ENCODE data around the gene ZFR. TPM values are rescaled to one million over a fixed set of nuclear protein-coding genes. Genes with fewer than 3 reads are reported as not detected.
A peak's percentile ranks its signal among the peaks of the same experiment; 100 is the strongest.
"Not testable (repeated sequence)": the region's sequence is repeated elsewhere in the genome, so short reads cannot be mapped to it uniquely, and the experiment has no call there.

ZFR gene
- total RNA-seq, 1 donor from 2014 or later: 78.7 TPM

GRCh38 chr5:32452316-32452715 lies 7.8 kb upstream of the ZFR start:
- DNase-seq (ENCODE audit: low spot score): not testable (repeated sequence)

- no peak for DNase-seq (ENCODE audit: low spot score)
Measured at GRCh38 chr5:32450952-32451351, 6.4 kb upstream of the ZFR start.

GRCh38 chr5:32449262-32449661 lies 4.7 kb upstream of the ZFR start:
- DNase-seq (ENCODE audit: low spot score): no peak

DNA sequence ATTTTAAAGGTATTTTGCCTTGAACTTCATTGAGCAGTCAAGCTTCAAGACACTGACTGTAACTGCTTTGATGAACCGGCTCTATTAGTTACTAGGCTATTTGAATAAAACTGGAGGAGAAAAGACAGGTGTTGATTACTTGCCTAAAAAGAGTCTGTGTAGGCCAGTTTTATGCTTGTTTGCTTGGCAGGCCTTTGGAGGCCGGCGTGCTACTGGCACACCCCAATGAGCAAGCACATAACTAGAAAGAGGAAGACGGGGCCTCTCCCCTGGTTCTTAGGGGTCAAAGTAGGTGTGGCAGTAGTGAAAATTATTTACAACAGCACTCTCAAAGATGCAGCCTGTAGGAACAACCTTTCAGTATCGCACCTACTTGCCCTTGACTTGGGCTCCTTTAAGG lies 2.1 kb upstream of the ZFR start:
- DNase-seq (ENCODE audit: low spot score): no peak

GRCh38 chr5:32445831-32446614 lies 1.5 kb upstream of the ZFR start:
- DNase-seq (ENCODE audit: low spot score): no peak

- DNase-seq (ENCODE audit: low spot score): peak; percentile 4
Measured at GRCh38 chr5:32445287-32445758, 783 bp upstream of the ZFR start.

GRCh38 chr5:32443541-32444430 lies 754 bp downstream of the ZFR start:
- DNase-seq (ENCODE audit: low spot score): peak; percentile 58

DNA sequence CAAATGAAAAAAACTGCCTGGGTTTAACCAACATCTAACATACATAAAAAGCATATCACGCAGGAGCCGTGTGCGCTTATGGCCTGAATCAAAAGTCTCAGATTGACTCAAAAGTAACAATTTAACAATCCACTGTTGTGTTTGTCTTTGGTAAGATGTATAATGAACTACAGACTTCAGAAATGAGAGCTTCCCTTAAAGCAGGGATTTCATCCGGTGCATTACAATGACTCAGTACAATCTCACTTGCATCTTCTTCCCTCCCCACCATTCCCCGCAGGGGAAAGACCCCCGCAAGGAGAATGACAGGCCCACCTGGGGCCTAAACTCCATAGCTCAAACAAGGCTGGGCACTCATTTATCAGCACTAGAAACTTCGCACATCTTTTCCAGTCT lies 1.4 kb downstream of the ZFR start:
- peak; percentile 45 for DNase-seq (ENCODE audit: low spot score)

DNA sequence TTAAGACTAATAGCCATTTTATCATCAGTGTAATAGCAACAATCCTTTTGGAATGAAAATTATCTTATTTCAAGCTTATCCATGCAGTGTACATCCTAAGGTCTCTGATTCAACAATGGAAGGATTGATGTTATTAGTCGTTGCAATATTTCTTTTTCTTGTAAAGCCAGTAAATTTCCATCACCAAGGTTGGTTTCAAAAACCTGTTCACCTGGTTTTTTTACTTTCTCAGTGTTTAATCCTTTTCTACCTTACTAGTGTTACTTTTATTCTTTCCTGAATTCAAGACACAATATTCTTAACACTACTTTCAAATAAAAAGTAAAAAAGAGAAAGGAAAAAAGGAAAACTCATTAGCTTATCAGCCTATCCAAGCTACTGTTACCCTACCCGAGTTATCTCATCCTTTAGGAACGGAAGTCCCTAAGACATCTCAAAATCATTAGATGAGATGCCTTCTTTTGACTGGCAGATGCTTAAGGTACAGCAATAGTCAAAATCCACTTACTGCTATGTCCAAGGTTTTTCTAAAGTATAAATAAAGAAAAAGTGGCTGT lies 5.4 kb downstream of the ZFR start:
- peak; percentile 15 for DNase-seq (ENCODE audit: low spot score)

- DNase-seq (ENCODE audit: low spot score): no peak
Measured at GRCh38 chr5:32436553-32437242, 7.8 kb downstream of the ZFR start.

GRCh38 chr5:32435383-32435782 lies 9.2 kb downstream of the ZFR start:
- no peak for DNase-seq (ENCODE audit: low spot score)

GRCh38 chr5:32434221-32434620 lies 10.3 kb downstream of the ZFR start:
- DNase-seq (ENCODE audit: low spot score): no peak

DNA sequence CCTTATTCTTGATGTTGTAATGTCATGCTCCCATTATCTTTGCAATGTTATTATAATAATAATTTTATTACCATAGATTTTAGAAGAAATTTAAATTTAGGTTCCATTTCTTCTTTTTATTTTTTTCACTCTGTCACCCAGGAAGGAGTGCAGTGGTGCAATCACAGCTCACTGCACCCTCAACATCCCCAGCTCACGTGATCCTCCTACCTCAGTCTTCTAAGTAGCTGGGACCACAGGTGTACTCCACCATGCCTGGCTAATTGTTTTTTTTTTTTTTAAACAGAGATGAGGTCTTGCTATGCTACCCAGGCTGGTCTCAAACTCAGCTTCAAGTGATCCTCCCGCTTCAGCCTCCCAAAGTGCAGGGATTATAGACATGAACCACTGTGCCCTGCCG lies 11.9 kb downstream of the ZFR start:
- DNase-seq (ENCODE audit: low spot score): no peak

DNA sequence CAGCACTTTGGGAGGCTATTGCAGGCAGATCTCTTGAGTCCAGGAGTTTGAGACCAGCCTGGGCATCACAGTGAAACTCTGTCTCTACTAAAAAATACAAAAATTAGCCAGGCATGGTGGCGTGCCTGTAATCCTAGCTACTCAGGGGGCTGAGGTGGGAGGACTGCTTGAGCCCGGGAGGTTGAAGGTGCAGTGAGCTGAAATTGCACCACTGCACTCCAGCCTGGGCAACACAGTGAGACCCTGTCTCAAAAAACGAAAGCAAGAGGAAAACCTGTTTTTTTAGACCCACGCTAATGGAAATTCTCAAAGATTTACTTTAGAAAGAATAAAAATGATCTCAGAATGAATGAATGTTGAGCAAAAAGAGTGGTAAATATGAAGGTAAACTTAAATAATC lies 13.7 kb downstream of the ZFR start:
- not testable (repeated sequence) for DNase-seq (ENCODE audit: low spot score)

DNA sequence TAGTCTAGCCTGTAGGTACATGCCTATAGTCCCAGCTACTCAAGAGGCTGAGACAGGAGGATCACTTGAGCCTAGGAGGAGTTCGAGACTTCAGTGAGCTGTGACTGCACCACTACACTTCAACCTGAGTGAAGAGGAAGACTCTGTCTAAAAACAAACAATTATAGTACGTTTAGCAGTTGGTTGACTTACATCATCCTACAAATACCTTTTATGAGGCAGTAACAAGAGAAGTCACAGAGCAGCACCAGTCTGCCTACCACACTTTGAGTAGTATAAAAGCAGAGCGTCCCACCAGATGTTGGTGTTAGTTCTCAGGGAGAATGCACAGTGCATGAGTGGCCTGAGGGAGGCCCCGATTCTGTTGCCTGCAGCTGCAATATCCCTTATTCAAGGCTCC lies 16.1 kb downstream of the ZFR start:
- no peak for DNase-seq (ENCODE audit: low spot score)

GRCh38 chr5:32426440-32427151 lies 17.9 kb downstream of the ZFR start:
- no peak for DNase-seq (ENCODE audit: low spot score)

DNA sequence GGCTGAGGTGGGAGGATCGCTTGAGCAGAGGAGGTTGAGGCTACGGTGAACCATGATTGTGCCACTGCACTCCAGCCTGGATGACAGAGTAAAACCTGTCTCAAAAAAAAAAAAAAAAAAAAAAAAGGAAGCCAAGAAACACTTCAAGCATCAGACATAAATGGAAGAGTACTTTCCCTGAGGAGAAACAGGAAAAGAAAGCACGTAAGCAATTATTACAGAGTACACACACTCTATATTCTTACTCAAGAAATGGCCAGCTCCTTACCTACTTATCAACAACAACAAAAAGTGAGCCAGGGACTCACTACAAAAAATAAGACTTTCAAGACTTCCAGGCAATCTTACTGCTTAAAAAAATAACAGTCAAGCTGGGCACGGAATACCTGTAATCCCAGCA lies 21.8 kb downstream of the ZFR start:
- DNase-seq (ENCODE audit: low spot score): no peak

DNA sequence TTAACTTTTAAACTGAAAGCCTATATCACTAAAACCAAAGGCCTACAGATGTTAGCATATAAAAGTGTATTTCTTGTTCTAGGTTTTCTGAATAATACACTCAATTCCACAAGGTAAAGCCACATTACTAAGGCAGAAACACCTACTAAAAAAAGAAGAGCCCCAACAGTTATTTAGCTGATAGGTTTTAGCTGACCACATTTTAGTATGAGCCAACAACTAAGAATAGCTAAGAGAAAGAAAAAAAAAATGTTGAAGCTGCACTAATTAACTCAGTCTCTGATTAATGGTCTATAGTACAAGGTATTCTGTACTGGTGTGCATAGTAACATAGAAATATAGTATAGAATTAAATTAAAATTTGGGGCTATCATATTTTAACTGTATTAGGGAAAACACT lies 23.5 kb downstream of the ZFR start:
- no peak for DNase-seq (ENCODE audit: low spot score)

DNA sequence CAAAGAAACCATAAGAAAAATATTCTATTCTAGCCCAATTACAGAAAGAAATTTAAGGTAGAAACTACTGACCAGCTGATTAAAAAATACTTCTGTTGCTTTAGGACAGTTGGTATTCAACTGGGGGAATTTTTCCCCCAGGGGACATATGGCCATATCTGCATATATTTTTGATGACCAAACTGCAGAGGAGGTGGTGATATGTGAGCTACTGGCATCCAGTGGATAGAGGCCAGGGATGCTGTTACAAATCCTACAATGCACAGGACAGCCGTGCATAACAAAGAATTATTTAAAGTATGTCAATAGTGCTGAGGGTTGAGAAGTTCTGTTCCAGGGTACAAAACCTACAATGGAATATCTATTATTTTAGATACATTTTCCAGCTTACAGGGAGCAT lies 24.0 kb downstream of the ZFR start:
- no peak for DNase-seq (ENCODE audit: low spot score)

DNA sequence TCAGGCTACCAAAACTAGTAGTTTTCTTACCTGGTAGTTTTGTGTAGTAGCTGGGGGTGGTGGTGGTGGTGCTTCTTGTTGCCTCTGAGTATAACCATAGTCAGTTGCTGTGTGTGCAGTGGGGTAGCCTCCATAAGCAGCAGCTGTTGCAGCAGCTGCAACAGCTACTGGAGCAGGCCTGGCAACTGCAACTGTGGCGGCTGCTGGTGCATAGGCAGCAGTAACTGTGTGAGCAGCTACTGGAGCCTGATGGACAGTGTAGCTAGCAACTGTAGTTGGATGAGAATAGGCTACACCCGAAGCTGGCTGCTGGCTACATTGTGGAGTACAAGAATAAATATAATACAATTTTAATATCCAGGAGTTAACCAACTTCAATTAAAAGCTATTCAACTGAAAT lies 24.7 kb downstream of the ZFR start:
- no peak for DNase-seq (ENCODE audit: low spot score)
